Inflammatory macrophage treated with lipopolysaccharide for 1 hour (primary cell): ENCODE measurements around the gene RNF8.
A peak's percentile ranks its signal among the peaks of the same experiment; 100 is the strongest.
"Not testable (repeated sequence)": the region's sequence is repeated elsewhere in the genome, so short reads cannot be mapped to it uniquely, and the experiment has no call there.

ENCODE experiments used
- DNase-seq, 2 donors: peaks; one replicate each; pipeline ENCODE4 v3.0.0-alpha.2; 2020 to 2022

Gene RNF8

GRCh38 chr6:37401658-37402057, 47.9 kb downstream of the RNF8 start:
- DNase-seq: not testable (repeated sequence)

GRCh38 chr6:37406726-37407341, 53.1 kb downstream of the RNF8 start:
- DNase-seq: no peak

GRCh38 chr6:37407948-37408347, 54.2 kb downstream of the RNF8 start:
- DNase-seq: no peak

DNA sequence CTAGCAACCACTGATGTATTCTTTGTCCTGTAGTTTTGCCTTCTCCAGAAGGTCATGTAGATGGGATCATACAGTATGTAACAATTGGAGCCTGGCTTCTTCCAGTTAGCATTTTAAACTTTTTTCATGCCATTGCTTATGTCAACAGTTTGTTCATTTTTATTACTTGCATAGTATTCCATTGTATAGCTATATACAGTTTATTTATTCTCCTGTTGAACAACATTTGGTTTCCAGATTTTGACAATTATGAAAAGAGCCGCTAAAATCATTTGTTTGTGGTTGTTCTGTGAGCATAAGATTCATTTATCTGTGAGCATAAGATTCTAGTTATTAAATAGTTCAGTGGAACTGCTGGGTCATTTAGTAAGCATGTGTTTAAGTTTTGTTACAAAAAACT, 55.7 kb downstream of the RNF8 start:
- no peak for DNase-seq

DNA sequence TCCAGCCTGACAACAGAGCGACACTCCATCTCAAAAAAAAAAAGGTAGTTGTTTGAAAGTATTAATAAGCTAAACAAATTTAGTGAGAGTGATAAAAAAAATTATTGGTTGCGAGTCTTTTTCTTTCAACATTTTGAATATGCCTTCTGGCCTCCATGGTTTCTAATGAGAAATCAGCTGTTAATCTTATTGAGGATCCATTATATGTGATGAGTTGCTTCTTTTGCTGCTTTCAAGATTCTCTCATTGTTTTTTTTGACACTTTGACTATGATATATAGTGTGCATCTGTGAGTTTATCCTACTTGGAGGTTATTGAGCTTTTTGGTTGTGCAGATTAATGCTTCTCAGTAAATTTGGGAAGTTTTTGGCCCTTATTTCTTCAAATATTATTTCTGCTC, 63.6 kb downstream of the RNF8 start:
- DNase-seq: no peak

- no peak for DNase-seq
Observed at GRCh38 chr6:37418722-37419121, 64.9 kb downstream of the RNF8 start.

DNA sequence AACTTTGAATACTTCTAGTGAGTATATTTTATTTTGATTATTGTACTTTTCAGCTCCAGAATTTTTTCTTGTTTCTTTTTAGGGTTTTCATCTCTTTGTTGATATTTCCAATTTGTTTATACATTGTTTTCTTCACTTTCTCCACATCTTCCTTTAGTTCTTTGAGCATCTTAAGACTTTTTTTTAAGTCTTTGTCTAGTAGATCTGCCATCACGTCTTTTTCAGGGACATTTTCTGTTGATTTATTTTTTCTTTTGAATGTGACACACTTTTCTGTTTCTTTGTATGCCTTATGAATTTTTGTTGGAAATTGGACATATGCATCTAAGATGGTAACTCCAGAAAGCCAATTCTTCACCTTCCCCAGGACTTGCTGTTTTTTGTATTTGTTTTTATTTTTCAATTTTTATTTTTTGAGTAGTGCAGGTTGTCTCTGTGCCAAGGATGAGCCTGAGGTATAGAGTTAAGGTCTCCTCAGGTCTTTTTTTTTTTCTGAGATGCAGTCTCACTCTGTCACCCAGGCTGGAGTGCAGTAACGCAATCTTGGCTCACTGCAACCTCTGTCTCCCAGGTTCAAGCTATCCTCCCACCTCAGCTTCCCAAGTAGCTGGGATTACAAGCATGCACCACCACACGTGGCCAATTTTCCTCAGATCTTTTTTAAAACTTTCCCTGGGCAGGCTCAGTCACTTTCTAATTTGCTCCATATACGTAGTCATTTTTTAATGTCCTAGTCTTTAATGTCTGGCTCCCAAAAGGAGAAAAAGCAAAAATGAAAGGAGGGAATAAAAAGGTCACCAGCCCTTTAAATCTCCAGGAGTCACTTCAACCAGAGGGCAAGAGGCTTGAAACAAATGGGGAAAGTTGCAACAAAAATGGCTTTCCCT, 72.5 kb downstream of the RNF8 start:
- no peak for DNase-seq

GRCh38 chr6:37426945-37427510, 73.2 kb downstream of the RNF8 start:
- no peak for DNase-seq

GRCh38 chr6:37429352-37429750, 75.6 kb downstream of the RNF8 start:
- DNase-seq: no peak

DNA sequence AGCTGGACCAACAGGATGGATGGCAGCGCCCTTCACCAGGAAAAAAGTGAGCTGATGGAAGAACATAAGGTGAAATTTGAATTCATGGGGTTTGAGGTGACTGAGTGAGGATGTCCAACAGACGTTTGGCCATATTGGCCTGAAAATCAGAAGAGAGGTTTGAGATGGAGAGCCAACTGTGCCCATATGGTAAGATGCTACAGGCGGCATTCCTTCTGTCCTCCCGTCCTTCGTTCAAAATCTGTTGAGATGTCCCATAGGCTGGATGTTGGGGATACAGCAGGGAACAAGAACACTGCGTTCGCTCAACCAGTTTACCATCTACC, 78.8 kb downstream of the RNF8 start:
- no peak for DNase-seq

- DNase-seq: peak; percentile 95 to 98
Observed at GRCh38 chr6:37432916-37433656, 79.3 kb downstream of the RNF8 start, which contains the start of gene CMTR1. Gene CMTR1, plus strand, starts transcription at chr6:37433221. Its CDS starts 2,409 bp downstream, at chr6:37435630.

- peak; percentile 41 to 56 for DNase-seq
Observed at GRCh38 chr6:37433657-37434271, 80.0 kb downstream of the RNF8 start.

- no peak for DNase-seq
Observed at GRCh38 chr6:37435373-37435772, 81.6 kb downstream of the RNF8 start.

DNA sequence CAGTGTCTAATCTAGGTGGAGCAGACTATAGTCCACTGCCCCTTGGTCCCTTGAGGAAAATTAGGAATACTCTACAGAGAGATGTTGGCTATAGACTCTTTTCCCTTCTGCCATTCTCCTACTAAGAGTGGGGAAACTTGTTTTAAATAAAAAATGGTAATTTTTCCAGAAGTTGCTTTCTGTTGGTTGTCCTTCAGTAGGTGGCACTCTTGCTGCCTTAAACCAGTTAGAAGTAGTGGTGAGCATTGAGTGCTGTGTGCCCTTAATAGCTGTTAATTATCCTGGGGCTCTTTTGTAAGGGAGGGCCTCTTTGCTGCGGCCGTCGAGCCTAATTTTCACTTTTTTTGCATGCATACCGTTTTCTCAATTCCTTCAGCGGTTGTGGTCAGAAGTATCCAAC, 82.0 kb downstream of the RNF8 start:
- no peak for DNase-seq

DNA sequence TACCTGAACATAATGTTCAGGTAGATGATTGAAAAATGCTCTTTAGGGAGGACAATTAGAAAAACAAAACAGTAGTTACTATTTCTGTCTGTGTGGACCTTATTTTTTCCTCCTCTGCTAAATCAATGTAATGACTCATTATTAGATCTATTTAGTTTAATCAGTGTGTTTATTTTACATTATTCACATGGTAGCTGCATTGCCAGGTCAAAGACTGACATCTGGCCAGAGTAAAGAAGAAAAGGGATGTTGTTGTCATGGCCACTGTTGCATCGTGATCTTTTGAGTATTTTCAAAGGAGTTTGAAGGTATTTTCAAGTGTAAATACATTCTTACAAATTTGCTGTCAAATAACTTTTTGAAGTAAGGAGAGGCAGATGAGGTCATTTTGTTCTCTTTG, 85.1 kb downstream of the RNF8 start:
- no peak for DNase-seq

DNA sequence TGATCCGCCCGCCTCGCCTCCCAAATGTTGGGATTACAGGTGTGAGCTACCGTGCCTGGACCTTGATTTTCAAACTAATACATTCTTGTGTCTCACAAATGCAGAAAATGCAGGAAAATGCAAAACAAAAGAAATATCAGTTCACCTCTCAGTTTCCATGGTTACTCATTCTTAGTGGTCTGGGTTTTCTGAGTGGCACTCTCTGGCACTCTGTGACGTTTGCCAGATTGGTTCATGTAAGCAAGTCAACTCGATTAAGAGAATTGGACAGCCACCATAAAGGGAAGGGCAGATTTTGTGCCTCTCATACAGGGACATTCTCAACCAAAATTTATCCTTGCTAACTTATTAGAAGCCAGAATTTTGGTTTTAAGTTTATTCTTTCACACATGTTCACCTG, 87.9 kb downstream of the RNF8 start:
- no peak for DNase-seq

DNA sequence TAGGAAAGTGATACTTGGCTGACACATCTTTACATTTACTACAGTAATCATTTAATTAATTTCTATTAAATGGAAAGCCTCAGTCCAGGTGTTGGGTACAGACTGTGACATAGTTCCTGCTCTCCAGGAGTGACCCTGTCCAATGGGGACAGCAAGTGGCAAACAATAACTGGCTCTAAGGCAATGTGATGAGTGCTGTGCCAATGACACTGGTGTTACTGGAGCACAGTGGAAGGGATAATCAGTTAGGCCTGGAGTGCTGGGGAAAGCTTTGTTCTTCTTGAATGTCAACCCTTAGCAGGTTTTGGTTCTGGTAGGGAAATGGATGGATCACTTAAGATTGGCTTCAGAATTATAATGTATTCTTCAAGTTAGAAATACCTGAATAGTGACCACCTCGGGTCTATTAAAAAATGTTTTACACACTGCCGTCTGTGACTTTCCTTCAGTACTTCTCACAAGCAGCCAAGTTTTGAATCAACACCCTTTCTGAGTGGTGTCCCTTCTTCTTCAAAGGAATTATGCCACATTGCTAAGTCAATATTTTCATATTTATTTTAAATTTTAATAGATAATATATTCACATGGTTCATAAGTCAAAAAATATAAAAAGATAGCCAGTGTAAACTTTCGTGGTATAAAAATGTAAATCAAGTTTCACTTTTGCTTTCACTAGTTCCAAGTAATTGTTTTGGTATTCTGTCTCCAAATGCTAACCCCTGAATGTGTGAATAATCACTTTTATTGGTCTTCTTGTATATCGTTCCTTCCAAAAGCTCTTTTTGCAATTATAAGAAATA, 88.8 kb downstream of the RNF8 start:
- peak in 1 of 2 donors; percentile 12 for DNase-seq

- not testable (repeated sequence) for DNase-seq
Observed at GRCh38 chr6:37443216-37443542, 89.4 kb downstream of the RNF8 start.
